CD4-positive, alpha-beta T cell (primary cell): Measurements from ENCODE around the gene SLC12A7. TPM values are rescaled to one million over a fixed set of nuclear protein-coding genes. Genes with fewer than 3 reads are reported as not detected.

Source experiments
- ATAC-seq: fragments of 200-7000 bp; cut with Tn5 transposase; one replicate; pipeline ENCODE4 v1.10.0; 2022; ENCODE audit warnings: mild to moderate bottlenecking; ENCODE audit not compliant: poor library complexity
- CTCF ChIA-PET: fragments of 350-600 bp; sonication (Branson Sonifier 250); formaldehyde crosslinking; loops from one replicate; lab custom pipeline; 2021; ENCODE audit warnings: antibody characterized with exemption, inconsistent platforms; lab: Charles Lee
- POLR2A ChIA-PET: fragments of 350-600 bp; sonication (Branson Sonifier 250); formaldehyde crosslinking; loops from one replicate; lab custom pipeline; 2021; ENCODE audit warnings: antibody characterized with exemption, inconsistent platforms; lab: Charles Lee
- DNase-seq, 14 experiments: peaks; one replicate each; pipeline ENCODE4 v3.0.0-alpha.2; 2013 to 2020; ENCODE audit warnings: mixed read lengths in 2 of 14
- H3K27ac ChIP-seq, 2 donors: one replicate each; pipeline versions ENCODE4 v1.5.1 to v1.7.0; 2013; ENCODE audit warnings: low read length in 2 of 2, low read depth in 1 of 2, mild to moderate bottlenecking in 1 of 2
- H3K27me3 ChIP-seq, 2 experiments: 1 replicate in 1 of 2; 2 replicates in 1 of 2; pipeline versions ENCODE4 v1.6.1 to v1.7.0; 2013; ENCODE audit warnings: low read length in 2 of 2, control low read depth in 1 of 2, mild to moderate bottlenecking in 1 of 2, moderate library complexity in 1 of 2; ENCODE audit not compliant: insufficient read depth in 2 of 2, control insufficient read depth in 1 of 2
- H3K36me3 ChIP-seq: one replicate; pipeline ENCODE4 v1.6.1; 2013; ENCODE audit warnings: low read length, control low read depth; ENCODE audit not compliant: insufficient read depth
- H3K4me1 ChIP-seq: one replicate; pipeline ENCODE4 v1.6.1; 2013; ENCODE audit warnings: low read length, control low read depth; ENCODE audit not compliant: insufficient read depth
- H3K4me3 ChIP-seq: one replicate; pipeline ENCODE4 v1.5.1; 2013; ENCODE audit warnings: mild to moderate bottlenecking, low read length, moderate library complexity
- H3K9me3 ChIP-seq, 2 experiments: 1 replicate in 1 of 2; 2 replicates in 1 of 2; pipeline versions ENCODE4 v1.6.1 to v1.7.0; 2013; ENCODE audit warnings: low read length in 2 of 2, mild to moderate bottlenecking in 2 of 2, control low read depth in 1 of 2, moderate library complexity in 1 of 2; ENCODE audit not compliant: control insufficient read depth in 1 of 2, insufficient read depth in 1 of 2
- H3K27ac Mint-ChIP-seq: one replicate; pipeline ENCODE4 v1.8.0; 2020; ENCODE audit warnings: mixed read lengths
- H3K27me3 Mint-ChIP-seq: one replicate; pipeline ENCODE4 v1.8.0; 2021; ENCODE audit warnings: mixed read lengths
- H3K36me3 Mint-ChIP-seq: one replicate; pipeline ENCODE4 v1.8.0; 2021; ENCODE audit warnings: low read depth, mixed read lengths
- H3K4me1 Mint-ChIP-seq: one replicate; pipeline ENCODE4 v1.8.0; 2021; ENCODE audit warnings: low read depth, mixed read lengths
- H3K4me3 Mint-ChIP-seq: one replicate; pipeline ENCODE4 v1.8.0; 2020; ENCODE audit warnings: mild to moderate bottlenecking, mixed read lengths
- H3K9me3 Mint-ChIP-seq: one replicate; pipeline ENCODE4 v1.8.0; 2020; ENCODE audit warnings: mixed read lengths
- CTCF ChIP-seq: fragments of 200-600 bp; IDR thresholded peaks from one replicate; pipeline ENCODE4 v1.8.0; 2022; ENCODE audit warnings: antibody characterized with exemption, mild to moderate bottlenecking
- intact Hi-C, 2 experiments: fragments of 100-400 bp; cut with DNase I in 1 of 2; cut with micrococcal nuclease in 1 of 2; formaldehyde crosslinking; loops; one replicate each; pipeline versions ENCODE4 v1.15.1 to v1.9.0; 2023 to 2025; cut with DNase I, micrococcal nuclease
- total RNA-seq, 174 experiments: library from RNA in 2 of 174; stranded (reverse) in 2 of 174; gene quantifications; one replicate each; pipeline ENCODE4 v1.2.3 and lab custom pipeline; 2021 to 2026

SLC12A7 gene
- total RNA-seq, 2 experiments from 2014 or later: 47.9 to 51.7 TPM

- H3K4me3 Mint-ChIP-seq: peak overlapping the region; percentile 91
- ChIA-PET CTCF (interaction anchor here (0.7 kb wide), 2 partner anchors 216 to 238 kb away, joined by 3 to 4 read pairs; no protein-coding TSS in a partner anchor), POLR2A (interaction anchor here (0.7 to 1.6 kb wide), 9 partner anchors 12 to 694 kb away, joined by 3 to 12 read pairs (median 3); partner anchors contain the start of gene MRPL36)
- H3K4me1 Mint-ChIP-seq: peaks cover 87% of the 10 kb centered on the region
- Histone ChIP-seq H3K4me3 (peak overlapping the region; percentile 52), H3K9me3 (no peaks in the 10 kb centered on the region), H3K27me3 (no peaks in the 10 kb centered on the region), H3K36me3 (peaks cover 11% of the 10 kb centered on the region), H3K27ac (peak overlapping the region; percentile 62 to 81), H3K4me1 (peaks cover 100% of the 10 kb centered on the region)
- no peaks in the 10 kb centered on the region for H3K9me3 Mint-ChIP-seq
- H3K27ac Mint-ChIP-seq: peak overlapping the region; percentile 99
- H3K36me3 Mint-ChIP-seq: peaks cover 14% of the 10 kb centered on the region
- TF ChIP-seq CTCF: no peak
- intact Hi-C loops: no loop called here
- ATAC-seq (peak; percentile 77), DNase-seq (peak in 13 of 14 experiments; percentile 16 to 93 (median 53))
- no peaks in the 10 kb centered on the region for H3K27me3 Mint-ChIP-seq
These were observed 6.3 kb downstream of the SLC12A7 start for GRCh38 chr5:1105350-1106265.

DNA sequence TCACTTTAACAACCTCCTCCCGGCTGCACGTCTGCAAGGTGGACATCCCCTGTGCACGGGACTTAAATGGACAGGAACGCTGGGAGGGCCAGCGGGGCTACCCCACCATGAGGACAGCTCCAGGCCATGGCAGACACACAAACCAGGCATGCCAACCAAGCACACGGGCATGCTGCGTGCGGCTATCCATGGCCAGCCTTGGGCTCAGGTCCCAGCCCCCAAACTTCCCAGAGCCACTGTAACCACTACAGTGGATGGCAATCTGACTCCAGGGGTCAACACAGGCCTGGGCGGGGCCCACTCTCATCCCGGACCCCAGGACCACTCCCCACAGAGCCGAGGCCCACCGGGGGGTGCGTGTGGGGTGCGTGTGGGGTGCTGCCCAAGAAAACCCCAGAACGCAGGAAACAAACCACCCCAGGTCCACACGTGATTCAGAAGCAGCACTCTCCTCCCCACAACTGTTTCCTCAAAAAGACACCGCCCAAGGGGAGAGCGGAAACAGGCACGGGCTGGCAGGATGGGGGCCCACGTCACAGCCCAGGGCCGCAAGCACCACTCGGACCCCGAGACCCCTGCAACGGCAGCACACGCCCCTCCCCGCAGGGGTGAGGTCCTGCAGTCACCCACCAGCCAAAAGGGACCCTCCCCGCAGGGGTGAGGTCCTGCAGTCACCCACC, 7.4 kb downstream of the SLC12A7 start:
- Histone ChIP-seq H3K4me3 (peak overlapping the region; percentile 52), H3K27ac (peak overlapping the region in 1 of 2 donors; percentile 81), H3K9me3 (no peaks in the 10 kb centered on the region), H3K36me3 (peaks cover 17% of the 10 kb centered on the region), H3K27me3 (no peaks in the 10 kb centered on the region), H3K4me1 (peaks cover 100% of the 10 kb centered on the region)
- intact Hi-C loops: loop anchor here (1.0 to 5.0 kb wide), 2 partner anchors 36 to 418 kb away; partner anchors contain the start of gene LPCAT1 (in 1 of the 2)
- TF ChIP-seq CTCF: no peak
- Mint-ChIP-seq H3K27ac (peak overlapping the region; percentile 99), H3K4me1 (peaks cover 84% of the 10 kb centered on the region), H3K36me3 (peaks cover 10% of the 10 kb centered on the region), H3K4me3 (peak overlapping the region; percentile 91), H3K27me3 (no peaks in the 10 kb centered on the region), H3K9me3 (no peaks in the 10 kb centered on the region)
- ChIA-PET POLR2A (no interaction called here), CTCF (no interaction called here)
- peak in 9 of 14 experiments; percentile 20 to 87 (median 60) for DNase-seq
- peak; percentile 51 for ATAC-seq

GRCh38 chr5:1103505-1104326, 8.1 kb downstream of the SLC12A7 start:
- no peak for TF ChIP-seq CTCF
- Histone ChIP-seq H3K4me1 (peaks cover 100% of the 10 kb centered on the region), H3K4me3 (peak overlapping the region; percentile 52), H3K27me3 (no peaks in the 10 kb centered on the region), H3K36me3 (peaks cover 14% of the 10 kb centered on the region), H3K9me3 (no peaks in the 10 kb centered on the region), H3K27ac (peak overlapping the region in 1 of 2 donors; percentile 81)
- POLR2A ChIA-PET: no interaction called here
- Mint-ChIP-seq H3K4me1 (peaks cover 79% of the 10 kb centered on the region), H3K9me3 (no peaks in the 10 kb centered on the region), H3K4me3 (peak overlapping the region; percentile 91), H3K27me3 (no peaks in the 10 kb centered on the region), H3K36me3 (peaks cover 10% of the 10 kb centered on the region), H3K27ac (peak overlapping the region; percentile 99)
- peak; percentile 1 for ATAC-seq
- intact Hi-C loops: loop anchor here (1.0 to 5.0 kb wide), 2 partner anchors 37 to 419 kb away; partner anchors contain the start of gene LPCAT1 (in 1 of the 2)
- CTCF ChIA-PET: no interaction called here
- peak in 5 of 14 experiments; percentile 24 to 61 (median 33) for DNase-seq
